RWPE1 (cell line): Measurements from ENCODE around the gene ZNF541.

Experiments
- CTCF ChIA-PET: fragments of 350-600 bp; sonication (Branson Sonifier 250); formaldehyde crosslinking; extraction: SDS; loops from one replicate; lab custom pipeline; 2021; lab: Yijun Ruan, JAX
- POLR2A ChIA-PET: fragments of 400-600 bp; formaldehyde crosslinking; extraction: SDS; loops from one replicate; lab custom pipeline; 2020; ENCODE audit warnings: antibody characterized with exemption; ENCODE audit not compliant: low non-redundant PET; lab: Yijun Ruan, JAX
- DNase-seq: peaks from one replicate; pipeline ENCODE4 v3.0.0; 2012; ENCODE audit warnings: low spot score
- H3K27ac ChIP-seq: fragments of 450-650 bp; 2 replicates; pipeline ENCODE4 v1.5.1; 2017
- CTCF ChIP-seq: fragments of 450-650 bp; conservative IDR thresholded peaks from 2 replicates; pipeline ENCODE4 v1.5.1; 2017; ENCODE audit warnings: low read depth, mild to moderate bottlenecking

Gene ZNF541

GRCh38 chr19:47608969-47609905 lies 36.3 kb upstream of the ZNF541 start, which contains the start of gene BICRA:
Gene BICRA (plus strand): TSS chr19:47609134. CDS start chr19:47673575, 64,441 bp downstream.
- peak; percentile 82 for DNase-seq
- POLR2A ChIA-PET = interaction anchor here (0.6 kb wide), 1 partner anchor 55 kb away, joined by 3 read pairs; no protein-coding TSS in a partner anchor
- CTCF ChIA-PET = interaction anchor here (0.6 to 2.2 kb wide), 3 partner anchors 53 to 172 kb away, joined by 3 to 11 read pairs (median 3); partner anchors contain the start of gene NAPA
- no peak for TF ChIP-seq CTCF
- peak within 1 kb of the TSS; percentile 91 for H3K27ac ChIP-seq

- CTCF ChIA-PET = interaction anchor here (0.6 to 1.0 kb wide), 4 partner anchors 52 to 171 kb away, joined by 3 to 6 read pairs (median 3); partner anchors contain the start of gene NAPA
- TF ChIP-seq CTCF = no peak
- peak; percentile 93 for DNase-seq
- H3K27ac ChIP-seq = peak overlapping the region; percentile 91
- POLR2A ChIA-PET = no interaction called here
Measured at GRCh38 chr19:47608074-47608918, 35.3 kb upstream of the ZNF541 start.

GRCh38 chr19:47607564-47608073 lies 34.7 kb upstream of the ZNF541 start:
- ChIA-PET CTCF (interaction anchor here (0.6 to 1.0 kb wide), 2 partner anchors 88 to 92 kb away, joined by 3 to 6 read pairs; partner anchors contain the start of gene NAPA), POLR2A (no interaction called here)
- DNase-seq = no peak
- TF ChIP-seq CTCF = no peak
- H3K27ac ChIP-seq = peak overlapping the region; percentile 91

GRCh38 chr19:47603706-47604565 lies 31.0 kb upstream of the ZNF541 start:
- CTCF ChIA-PET = no interaction called here
- POLR2A ChIA-PET = no interaction called here
- no peak overlapping the region for H3K27ac ChIP-seq
- no peak for DNase-seq
- TF ChIP-seq CTCF = no peak

GRCh38 chr19:47601180-47601904 lies 28.4 kb upstream of the ZNF541 start:
- CTCF ChIA-PET = interaction anchor here (0.6 to 1.3 kb wide), 3 partner anchors 67 to 197 kb away, joined by 3 to 4 read pairs (median 3); partner anchors contain the start of gene NAPA
- TF ChIP-seq CTCF = no peak
- POLR2A ChIA-PET = interaction anchor here (0.5 to 1.8 kb wide), 3 partner anchors 9 to 254 kb away, joined by 4 to 5 read pairs (median 4); no protein-coding TSS in a partner anchor
- H3K27ac ChIP-seq = peak overlapping the region; percentile 90
- DNase-seq = no peak
